Activated CD4-positive, CD25-positive, alpha-beta regulatory T cell treated with anti-CD3 and anti-CD28 coated beads, Interleukin-2, amount 50 U/mL, for 16 hours (primary cell): ENCODE data around the gene GPATCH4.
"Not testable (repeated sequence)": the region's sequence is repeated elsewhere in the genome, so short reads cannot be mapped to it uniquely, and the experiment has no call there.

ENCODE experiments used
- DNase-seq: peaks from one replicate; pipeline ENCODE4 v3.0.0-alpha.2; 2020; ENCODE audit warnings: low read depth, low spot score

GPATCH4 gene

GRCh38 chr1:156578055-156578454 is 23.2 kb downstream of the GPATCH4 start:
- no peak for DNase-seq

GRCh38 chr1:156577550-156577949 is 23.7 kb downstream of the GPATCH4 start:
- DNase-seq = no peak

DNA sequence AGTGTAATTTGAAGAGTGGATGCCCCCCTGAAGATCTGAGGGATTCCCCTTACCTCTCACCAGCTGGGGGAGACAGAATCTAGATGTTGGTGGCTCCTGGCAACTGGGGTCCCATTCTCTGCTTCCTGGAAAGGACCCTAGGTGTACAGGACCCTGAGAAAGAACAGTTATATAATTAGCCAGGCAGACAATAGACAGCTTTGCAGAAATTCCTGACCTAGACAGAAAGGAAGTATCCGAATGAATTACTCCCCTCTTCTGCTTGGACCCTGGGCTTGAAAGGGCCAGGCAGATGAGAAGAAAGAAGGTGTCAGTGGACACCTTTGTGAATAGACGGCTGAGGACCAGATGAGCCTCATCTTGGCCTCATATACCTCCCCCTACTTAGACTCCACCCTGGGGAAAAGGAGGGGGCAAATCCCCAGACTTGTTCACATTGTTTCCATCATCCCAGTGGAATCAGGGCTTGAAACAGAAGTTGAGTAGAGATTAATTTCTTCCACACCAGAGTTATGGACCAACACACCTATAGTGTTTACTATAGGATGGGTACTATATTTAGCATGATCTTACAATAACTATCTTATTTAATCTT is 27.1 kb downstream of the GPATCH4 start:
- no peak for DNase-seq

- DNase-seq = no peak
These were observed 28.6 kb downstream of the GPATCH4 start for GRCh38 chr1:156572663-156573018.

DNA sequence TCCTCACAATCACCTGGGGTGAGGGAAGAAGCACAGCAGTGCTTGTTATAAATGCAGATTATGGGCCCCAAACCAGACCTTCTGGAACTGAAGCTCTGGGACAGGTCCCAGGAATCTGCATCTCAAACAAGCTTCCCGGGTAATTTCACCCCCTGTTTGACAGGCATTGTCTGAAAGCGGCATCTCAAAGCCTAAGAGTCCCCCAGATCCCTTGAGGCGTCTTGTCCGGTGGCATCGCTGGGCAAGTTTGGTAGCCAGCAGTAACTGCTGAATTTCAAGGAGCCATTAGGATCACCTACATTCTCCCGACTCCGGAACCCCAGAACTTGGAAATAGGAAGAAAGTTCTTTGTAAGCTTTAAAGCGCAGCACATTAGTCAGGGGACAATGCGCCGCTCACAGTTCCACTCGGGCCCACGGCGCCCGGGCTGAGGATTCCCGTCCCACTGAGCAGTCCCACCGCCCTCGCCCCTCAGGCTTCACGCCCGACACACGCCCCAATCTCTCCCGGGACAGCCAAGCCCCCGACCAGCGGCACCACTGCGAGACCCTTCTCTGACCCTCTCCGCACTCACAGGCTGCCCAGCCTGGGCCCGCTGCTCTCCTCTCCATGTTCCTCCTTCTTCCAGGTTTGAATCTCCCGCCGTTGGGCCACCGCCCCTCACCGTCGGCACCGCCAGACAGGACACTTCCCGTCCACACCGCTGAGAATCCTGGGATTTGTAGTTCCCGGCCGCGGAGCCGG is 29.2 kb downstream of the GPATCH4 start, which contains the start of gene IQGAP3:
IQGAP3 (minus strand) TSS at position 647 of the 744 bp plus-strand sequence; CDS start at position 611, 36 bp downstream.
- peak; percentile 53 for DNase-seq

DNA sequence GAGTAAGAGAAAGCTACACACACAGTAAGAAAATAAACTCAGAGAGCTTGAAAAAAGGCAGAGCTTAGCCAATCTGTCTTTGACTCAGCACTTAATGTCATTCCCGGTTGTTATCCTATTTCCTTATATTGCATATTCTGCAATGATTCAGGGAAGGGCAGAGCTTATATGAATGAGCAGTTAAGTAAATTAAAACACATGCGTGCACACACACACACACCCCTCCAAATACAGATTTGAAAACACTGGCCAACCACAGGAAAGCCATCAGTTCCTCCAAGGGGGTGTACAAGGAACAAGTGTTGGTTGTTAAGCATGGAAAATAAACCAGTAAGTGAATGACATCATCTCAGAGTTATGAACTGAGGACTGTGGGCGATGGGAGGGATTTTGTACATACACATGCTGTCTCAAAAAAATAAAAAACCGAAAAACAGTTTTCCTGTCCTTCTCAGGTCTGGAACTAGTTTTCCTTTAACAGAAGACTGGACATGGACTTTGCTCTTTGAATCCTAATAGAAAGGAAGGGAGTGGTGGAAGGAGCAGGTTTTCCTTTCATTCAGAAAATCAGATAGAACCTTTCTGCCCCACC is 29.9 kb downstream of the GPATCH4 start:
- no peak for DNase-seq

DNA sequence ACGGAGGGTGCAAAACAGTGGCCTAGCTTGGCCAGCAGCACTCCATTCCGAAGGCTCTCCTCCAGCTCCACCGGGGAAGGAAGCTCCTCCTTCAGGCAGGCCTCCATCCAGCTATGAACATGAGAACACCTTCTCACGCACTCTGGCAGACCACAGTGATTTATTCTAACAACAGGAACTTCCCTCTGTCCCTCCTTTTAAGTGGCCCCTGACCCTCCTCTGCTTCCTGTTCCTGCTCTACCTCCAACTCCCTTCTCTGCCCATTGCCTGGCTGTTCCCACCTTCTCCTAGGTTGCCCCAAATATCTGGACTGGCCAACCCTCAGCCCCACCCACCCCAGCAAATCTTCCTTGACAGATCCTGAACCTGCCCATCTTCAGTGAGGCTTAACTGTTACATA is 34.8 kb downstream of the GPATCH4 start:
- DNase-seq = no peak

GRCh38 chr1:156565519-156565918 is 35.8 kb downstream of the GPATCH4 start:
- DNase-seq = no peak

DNA sequence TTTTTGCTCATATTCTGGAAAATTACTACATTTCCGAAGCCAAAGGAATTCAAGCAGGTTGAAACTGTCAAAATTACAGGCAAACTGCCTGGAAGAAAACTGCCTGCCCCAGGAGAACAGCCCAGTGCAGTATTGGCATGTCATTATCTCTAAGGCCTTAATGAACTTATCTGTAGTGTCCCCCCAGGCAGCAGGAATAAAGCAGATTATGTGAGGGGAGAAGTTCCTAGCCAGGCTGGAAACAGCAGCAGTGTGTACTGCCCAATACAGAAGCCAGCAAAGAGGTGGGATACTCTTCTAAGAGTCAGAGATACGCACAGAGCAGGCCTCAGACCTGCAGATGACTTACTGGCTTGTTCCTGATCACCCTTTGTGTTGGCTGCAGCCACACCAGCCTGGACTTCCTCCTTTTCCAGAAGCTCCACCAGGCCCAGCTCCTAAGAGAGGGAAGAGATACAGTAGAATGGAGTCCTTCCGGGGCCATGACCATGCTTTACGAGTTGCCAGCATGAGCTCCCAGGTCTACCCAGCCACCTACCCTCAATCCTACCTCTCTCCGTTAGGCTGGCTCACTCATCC is 40.6 kb downstream of the GPATCH4 start:
- DNase-seq = no peak

GRCh38 chr1:156559797-156560385 is 41.4 kb downstream of the GPATCH4 start:
- DNase-seq = no peak

DNA sequence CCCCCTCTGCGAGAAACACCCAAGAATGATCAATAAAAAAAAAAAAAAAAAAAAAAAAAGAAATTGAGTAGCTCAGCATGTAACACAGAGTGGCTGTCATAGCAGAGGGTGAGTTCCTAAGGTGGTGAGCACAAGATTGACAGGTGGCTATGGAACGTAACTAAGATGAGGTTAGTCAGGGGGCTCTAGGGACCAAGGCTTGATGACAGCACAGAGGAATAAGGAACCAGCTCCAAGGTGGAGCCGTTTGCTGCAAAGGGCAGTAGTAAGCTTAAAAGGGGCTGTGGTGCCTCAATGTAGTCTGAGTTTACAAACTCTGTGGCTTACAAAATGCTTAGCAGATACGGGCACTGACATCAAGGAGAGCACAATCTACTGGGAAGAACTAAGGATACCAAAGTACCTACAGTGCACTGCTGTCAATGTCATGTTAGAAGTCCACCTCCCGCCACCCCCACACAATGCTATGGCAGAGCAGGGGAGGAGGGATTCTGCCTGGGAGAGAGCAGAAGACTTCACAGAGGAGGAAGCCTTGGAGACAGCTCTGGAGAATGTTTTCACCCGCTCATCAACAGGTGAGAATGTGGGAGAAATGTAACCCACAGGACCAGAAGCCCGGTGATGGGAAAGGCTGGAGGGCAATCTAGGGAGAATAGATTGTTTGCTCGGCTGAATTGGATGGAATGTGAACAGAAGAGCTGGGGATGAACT is 42.0 kb downstream of the GPATCH4 start:
- DNase-seq = no peak

DNA sequence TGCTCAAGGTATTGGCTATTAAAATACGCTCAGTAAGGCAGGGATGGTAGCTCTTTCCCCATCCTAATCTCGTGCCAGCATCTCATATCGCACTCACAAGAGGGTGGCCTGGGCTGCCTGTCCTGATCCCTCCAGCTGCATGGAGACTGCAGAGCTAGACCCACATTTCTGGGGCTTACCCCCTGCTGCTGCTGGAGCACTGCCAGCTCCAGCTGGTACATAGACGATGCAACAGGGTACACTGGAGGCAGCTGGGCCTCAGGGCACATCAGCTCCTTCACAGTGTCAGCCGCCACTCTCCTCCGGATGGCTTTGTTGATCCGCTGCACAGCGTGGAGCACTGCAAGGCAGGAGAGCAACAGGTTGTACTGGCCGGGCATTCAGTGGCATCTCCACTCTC is 44.9 kb downstream of the GPATCH4 start:
- no peak for DNase-seq

- DNase-seq = no peak
These were observed 45.6 kb downstream of the GPATCH4 start for GRCh38 chr1:156555715-156556114.

DNA sequence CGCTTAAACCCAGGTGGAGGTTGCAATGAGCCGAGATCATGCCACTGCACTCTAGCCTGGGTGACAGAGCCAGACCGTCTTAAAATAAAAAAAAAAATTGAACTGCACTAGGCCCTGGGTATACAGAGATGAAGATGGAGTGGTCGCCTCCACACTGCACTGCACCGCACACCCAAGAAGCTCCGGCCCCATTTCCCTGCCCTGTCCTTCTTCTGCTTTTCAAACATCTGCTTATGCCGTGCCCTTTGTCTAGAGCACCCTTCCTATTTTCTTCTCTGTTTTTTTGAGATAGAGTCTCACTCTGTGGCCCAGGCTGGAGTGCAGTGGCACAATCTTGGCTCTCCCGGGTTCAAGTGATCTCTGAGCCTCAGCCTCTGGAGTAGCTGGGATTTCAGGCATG is 46.3 kb downstream of the GPATCH4 start:
- DNase-seq = no peak

DNA sequence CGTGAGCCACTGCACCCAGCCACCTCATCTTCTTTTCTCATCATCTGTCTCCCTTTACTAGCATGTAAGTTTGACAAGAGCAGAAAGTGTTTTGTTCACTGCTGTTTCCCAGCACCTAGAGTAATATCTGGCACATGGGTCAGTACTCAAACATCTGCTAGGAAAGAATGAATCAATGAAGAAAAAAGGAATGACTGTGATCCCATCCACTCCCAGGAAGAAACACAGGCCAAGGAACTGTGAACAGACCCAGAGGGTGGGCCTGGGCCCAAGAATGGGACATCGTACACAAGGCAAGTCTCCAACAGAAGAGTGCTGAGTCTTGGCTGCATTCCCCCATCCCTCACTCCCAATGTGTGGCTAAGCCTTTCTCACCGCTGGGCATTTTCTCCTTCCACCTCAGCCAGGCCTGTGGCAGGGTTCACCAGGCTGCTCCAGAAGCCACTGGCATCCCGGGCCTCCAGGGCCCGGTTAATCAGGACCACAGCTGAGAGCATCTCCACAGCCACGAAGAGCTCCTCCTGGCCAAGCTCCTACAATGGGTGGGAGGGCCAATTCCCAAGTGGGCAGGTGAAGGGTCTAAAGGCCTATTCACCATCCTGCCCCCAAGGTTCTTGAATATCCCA is 47.3 kb downstream of the GPATCH4 start:
- no peak for DNase-seq

- not testable (repeated sequence) for DNase-seq
These were observed 48.3 kb downstream of the GPATCH4 start for GRCh38 chr1:156552937-156553336.

- DNase-seq = no peak
These were observed 48.8 kb downstream of the GPATCH4 start for GRCh38 chr1:156552518-156552917.

DNA sequence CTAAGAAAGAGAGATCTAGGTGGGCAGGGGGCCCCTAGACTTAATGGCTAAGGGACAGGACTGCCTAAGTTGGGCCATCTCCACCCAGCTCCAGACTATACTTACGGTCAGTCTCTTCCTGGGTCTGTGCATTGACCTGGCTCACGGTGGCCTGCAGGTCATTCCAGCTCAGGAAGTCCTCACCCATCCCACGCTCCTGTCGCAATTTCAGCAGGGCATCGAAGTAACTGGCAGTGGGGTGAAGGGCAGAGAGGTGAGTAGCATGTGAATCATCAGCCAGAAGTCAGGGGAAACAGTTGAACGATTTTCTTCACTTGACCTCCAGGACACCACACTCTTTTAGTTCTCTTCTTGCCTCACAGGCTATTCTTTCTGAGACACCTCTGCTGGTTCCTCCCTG is 49.4 kb downstream of the GPATCH4 start:
- DNase-seq = no peak

DNA sequence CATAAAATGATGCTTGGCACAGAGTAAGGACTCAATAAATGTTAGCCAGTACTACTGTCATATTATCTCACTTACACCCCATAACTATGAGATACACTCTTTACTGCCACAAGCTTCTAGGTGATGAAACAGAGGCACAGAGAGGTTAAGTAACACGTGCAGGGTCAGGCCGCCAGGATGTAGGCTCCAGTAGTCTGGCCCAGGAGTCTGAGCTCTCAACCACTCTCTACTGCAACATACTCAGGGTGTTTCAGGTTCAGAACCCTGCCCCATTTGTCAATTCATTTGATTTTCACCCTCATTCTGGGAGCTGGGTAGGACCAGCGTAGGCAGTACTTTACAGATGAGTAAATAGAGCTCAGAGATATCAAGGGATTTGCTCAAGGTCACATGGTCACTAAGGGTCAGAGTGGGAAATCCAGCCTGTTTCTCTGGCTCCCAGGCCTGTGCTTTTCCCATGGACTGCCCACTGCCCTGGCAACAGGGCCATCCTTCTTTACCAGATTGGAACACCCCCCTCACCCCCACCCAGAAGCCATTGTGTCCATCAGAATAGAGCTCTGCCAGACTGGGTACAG is 50.1 kb downstream of the GPATCH4 start:
- no peak for DNase-seq

DNA sequence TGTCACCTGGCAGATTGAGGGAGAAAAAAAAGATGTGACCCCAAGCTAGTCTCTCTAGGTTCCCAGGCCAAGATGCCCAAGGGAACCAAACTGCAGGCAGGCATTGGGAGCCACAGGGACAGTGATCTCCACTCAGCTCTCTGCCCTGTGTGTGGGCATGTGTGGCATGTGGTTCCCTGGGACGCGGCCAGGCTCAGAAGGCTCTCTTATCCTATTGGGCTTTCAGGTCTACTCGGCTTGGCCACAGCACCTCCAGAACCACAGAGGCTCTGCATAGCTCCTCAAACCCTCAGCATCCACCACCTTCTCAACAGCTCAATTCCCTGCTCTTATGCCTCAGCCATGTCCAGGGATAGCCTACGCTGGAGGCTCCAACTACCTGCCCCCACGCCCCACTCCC is 50.9 kb downstream of the GPATCH4 start:
- no peak for DNase-seq

GRCh38 chr1:156549831-156550230 is 51.4 kb downstream of the GPATCH4 start:
- no peak for DNase-seq
